Gastrocnemius medialis (tissue), 4 donors: ENCODE data around the gene SNX10. TPM values are rescaled to one million over a fixed set of nuclear protein-coding genes. Genes with fewer than 3 reads are reported as not detected.

Experiments
- ATAC-seq, 2 donors: fragments of 150-250 bp; one replicate each; pipeline ENCODE4 v1.9.1; 2016
- DNase-seq, 2 donors: peaks; one replicate each; pipeline ENCODE4 v3.0.0-alpha.2; 2019
- H3K27ac ChIP-seq, 4 donors: fragments of 200-600 bp; sonication (generic); 1 replicate in 1 of 4; 2 replicates in 3 of 4; pipeline ENCODE4 v1.5.1; 2016 to 2018; ENCODE audit warnings: mild to moderate bottlenecking in 2 of 4, moderate library complexity in 1 of 4
- H3K27me3 ChIP-seq, 3 donors: fragments of 200-600 bp; sonication (generic) in 2 of 3; 1 replicate in 1 of 3; 2 replicates in 2 of 3; pipeline versions ENCODE4 v1.5.1 to v1.6.0; 2016 to 2019; ENCODE audit warnings: mild to moderate bottlenecking in 1 of 3, moderate library complexity in 1 of 3
- H3K36me3 ChIP-seq, 2 donors: fragments of 200-600 bp; sonication (generic) in 1 of 2; one replicate each; pipeline ENCODE4 v1.5.1; 2017 to 2018
- H3K4me1 ChIP-seq, 2 donors: fragments of 200-600 bp; sonication (generic) in 1 of 2; one replicate each; pipeline ENCODE4 v1.5.1; 2016 to 2017; ENCODE audit warnings: mild to moderate bottlenecking in 2 of 2
- H3K4me3 ChIP-seq, 4 donors: fragments of 200-600 bp; sonication (generic) in 3 of 4; 1 replicate in 1 of 4; 2 replicates in 3 of 4; pipeline ENCODE4 v1.5.1; 2016 to 2019; ENCODE audit warnings: mild to moderate bottlenecking in 2 of 4
- H3K9me3 ChIP-seq, 3 donors: fragments of 200-600 bp; sonication (generic) in 2 of 3; 1 replicate in 1 of 3; 2 replicates in 2 of 3; pipeline ENCODE4 v1.5.1; 2016 to 2019
- POLR2A ChIP-seq, 2 donors: fragments of 450-650 bp; IDR thresholded peaks; one replicate each; pipeline ENCODE4 v1.6.1; 2017; ENCODE audit warnings: antibody characterized with exemption in 2 of 2, mild to moderate bottlenecking in 2 of 2, moderate library complexity in 2 of 2
- in situ Hi-C, 4 donors: fragments of 200-750 bp; cut with MboI; loops; one replicate each; pipeline versions ENCODE4 v1.15.0 to v1.8.0; 2017; ENCODE audit warnings: low sequenced_read_pairs in 4 of 4
- intact Hi-C: fragments of 100-400 bp; cut with DNase I; formaldehyde crosslinking; loops from one replicate; pipeline ENCODE4 v1.15.1; 2023; ENCODE audit warnings: low total_unique reads
- total RNA-seq, 4 donors: library from RNA; depleted of rRNA; stranded (reverse); fragments of >200 nt; gene quantifications; one replicate each; pipeline versions ENCODE4 v1.1.0 to v1.2.3, GENCODE V29; 2016
- TF ChIP-seq, protein P1 (sequence below), 5 experiments: fragments of 450-650 bp in 3 of 5; fragments of 200-600 bp in 2 of 5; sonication (generic) in 2 of 5; IDR thresholded peaks in 4 of 5; conservative IDR thresholded peaks in 1 of 5; 1 replicate in 4 of 5; 2 replicates in 1 of 5; pipeline ENCODE4 v1.5.1; 2016 to 2019; ENCODE audit warnings: antibody characterized with exemption in 5 of 5, mild to moderate bottlenecking in 3 of 5, moderate library complexity in 3 of 5

SNX10 gene
- total RNA-seq, 4 donors from 2014 or later, result 1.2 to 1.9 (median 1.3) TPM; not detected in 1

DNA sequence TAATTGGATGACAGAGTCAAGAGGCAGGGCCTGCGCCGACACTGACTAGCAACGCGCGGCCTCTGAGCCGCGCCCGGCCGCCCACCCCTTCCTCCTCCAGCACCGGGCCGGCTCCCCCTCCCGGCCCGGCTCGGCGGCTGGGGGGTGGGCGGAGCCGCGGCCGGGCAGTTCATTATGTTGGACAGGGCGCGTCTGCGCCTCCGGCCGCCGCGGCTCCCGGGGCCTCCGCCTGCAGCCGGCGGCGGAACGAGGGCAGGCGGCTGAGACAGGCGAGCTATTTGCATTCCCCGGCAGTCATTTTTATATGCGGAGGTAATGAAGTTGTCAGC is 106.7 kb downstream of the SNX10 start:
- Histone ChIP-seq H3K4me3 (peak overlapping the region; percentile 64 to 75 (median 68)), H3K9me3 (no peaks in the 10 kb centered on the region), H3K27ac (peak overlapping the region; percentile 86 to 92 (median 90)), H3K27me3 (no peaks in the 10 kb centered on the region), H3K36me3 (no peaks in the 10 kb centered on the region), H3K4me1 (peaks cover 2 to 7% of the 10 kb centered on the region in 2 donors)
- intact Hi-C loops (loop anchor here (10.0 kb wide), 1 partner anchor 466 kb away; the partner anchor contains the start of gene SKAP2), in situ Hi-C loops (no loop called here)
- DNase-seq (peak; percentile 27 to 38), ATAC-seq (peak; percentile 75 to 78)
- TF ChIP-seq POLR2A (IDR thresholded peaks at IDR 0.05), result no peak
- TF ChIP-seq, protein P1, sequence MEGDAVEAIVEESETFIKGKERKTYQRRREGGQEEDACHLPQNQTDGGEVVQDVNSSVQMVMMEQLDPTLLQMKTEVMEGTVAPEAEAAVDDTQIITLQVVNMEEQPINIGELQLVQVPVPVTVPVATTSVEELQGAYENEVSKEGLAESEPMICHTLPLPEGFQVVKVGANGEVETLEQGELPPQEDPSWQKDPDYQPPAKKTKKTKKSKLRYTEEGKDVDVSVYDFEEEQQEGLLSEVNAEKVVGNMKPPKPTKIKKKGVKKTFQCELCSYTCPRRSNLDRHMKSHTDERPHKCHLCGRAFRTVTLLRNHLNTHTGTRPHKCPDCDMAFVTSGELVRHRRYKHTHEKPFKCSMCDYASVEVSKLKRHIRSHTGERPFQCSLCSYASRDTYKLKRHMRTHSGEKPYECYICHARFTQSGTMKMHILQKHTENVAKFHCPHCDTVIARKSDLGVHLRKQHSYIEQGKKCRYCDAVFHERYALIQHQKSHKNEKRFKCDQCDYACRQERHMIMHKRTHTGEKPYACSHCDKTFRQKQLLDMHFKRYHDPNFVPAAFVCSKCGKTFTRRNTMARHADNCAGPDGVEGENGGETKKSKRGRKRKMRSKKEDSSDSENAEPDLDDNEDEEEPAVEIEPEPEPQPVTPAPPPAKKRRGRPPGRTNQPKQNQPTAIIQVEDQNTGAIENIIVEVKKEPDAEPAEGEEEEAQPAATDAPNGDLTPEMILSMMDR (IDR thresholded peaks at IDR 0.05 in 4 of 5, conservative IDR thresholded peaks at IDR 0.05 in 1 of 5), result peak in 1 of 5 experiments; percentile 20

GRCh38 chr7:26398756-26399509 is 107.3 kb downstream of the SNX10 start:
- intact Hi-C loops, result loop anchor here (10.0 kb wide), 1 partner anchor 466 kb away; the partner anchor contains the start of gene SKAP2
- H3K27ac ChIP-seq, result peak overlapping the region; percentile 86 to 92 (median 90)
- in situ Hi-C loops, result no loop called here

GRCh38 chr7:26399736-26400135 is 108.1 kb downstream of the SNX10 start:
- TF ChIP-seq, protein P1 (IDR thresholded peaks at IDR 0.05 in 4 of 5, conservative IDR thresholded peaks at IDR 0.05 in 1 of 5), result no peak
- TF ChIP-seq POLR2A (IDR thresholded peaks at IDR 0.05), result no peak
- in situ Hi-C loops, result no loop called here
- ATAC-seq (no peak), DNase-seq (no peak)
- Histone ChIP-seq H3K4me3 (no peak overlapping the region), H3K4me1 (peaks cover 2 to 7% of the 10 kb centered on the region in 2 donors), H3K27ac (peak overlapping the region in 2 of 4 donors; percentile 90 to 92), H3K36me3 (no peaks in the 10 kb centered on the region), H3K9me3 (no peaks in the 10 kb centered on the region), H3K27me3 (no peaks in the 10 kb centered on the region)
- intact Hi-C loops, result loop anchor here (10.0 kb wide), 1 partner anchor 465 kb away; the partner anchor contains the start of gene SKAP2

More at GRCh38 chr7:26398756-26399509, 107.3 kb downstream of the SNX10 start:
- H3K36me3 ChIP-seq, result no peaks in the 10 kb centered on the region
- no peak for DNase-seq
- TF ChIP-seq, protein P1 (IDR thresholded peaks at IDR 0.05 in 4 of 5, conservative IDR thresholded peaks at IDR 0.05 in 1 of 5), result peak in 2 of 5 experiments; percentile 23 to 35
- no peak for TF ChIP-seq POLR2A (IDR thresholded peaks at IDR 0.05)
- H3K4me1 ChIP-seq, result peaks cover 2 to 7% of the 10 kb centered on the region in 2 donors
- H3K27me3 ChIP-seq, result no peaks in the 10 kb centered on the region
- ATAC-seq, result peak; percentile 47 to 56
- H3K4me3 ChIP-seq, result peak overlapping the region; percentile 64 to 75 (median 68)
- H3K9me3 ChIP-seq, result no peaks in the 10 kb centered on the region

GRCh38 chr7:26403640-26404039 is 112.0 kb downstream of the SNX10 start:
- no peak overlapping the region for H3K27ac ChIP-seq
- intact Hi-C loops (no loop called here), in situ Hi-C loops (no loop called here)
- no peaks in the 10 kb centered on the region for H3K27me3 ChIP-seq
- no peak for TF ChIP-seq POLR2A (IDR thresholded peaks at IDR 0.05)
- TF ChIP-seq, protein P1 (IDR thresholded peaks at IDR 0.05 in 4 of 5, conservative IDR thresholded peaks at IDR 0.05 in 1 of 5), result no peak
- no peak for DNase-seq
- H3K36me3 ChIP-seq, result no peaks in the 10 kb centered on the region
- H3K4me1 ChIP-seq, result peaks cover 2 to 7% of the 10 kb centered on the region in 2 donors
- no peak for ATAC-seq
- no peak overlapping the region for H3K4me3 ChIP-seq
- H3K9me3 ChIP-seq, result no peaks in the 10 kb centered on the region
